ENCODE results near the gene GFRAL. TPM values are rescaled to one million over a fixed set of nuclear protein-coding genes. Genes with fewer than 3 reads are reported as not detected.

Gene GFRAL
- polyA plus RNA-seq, 1 experiment: not detected

DNA sequence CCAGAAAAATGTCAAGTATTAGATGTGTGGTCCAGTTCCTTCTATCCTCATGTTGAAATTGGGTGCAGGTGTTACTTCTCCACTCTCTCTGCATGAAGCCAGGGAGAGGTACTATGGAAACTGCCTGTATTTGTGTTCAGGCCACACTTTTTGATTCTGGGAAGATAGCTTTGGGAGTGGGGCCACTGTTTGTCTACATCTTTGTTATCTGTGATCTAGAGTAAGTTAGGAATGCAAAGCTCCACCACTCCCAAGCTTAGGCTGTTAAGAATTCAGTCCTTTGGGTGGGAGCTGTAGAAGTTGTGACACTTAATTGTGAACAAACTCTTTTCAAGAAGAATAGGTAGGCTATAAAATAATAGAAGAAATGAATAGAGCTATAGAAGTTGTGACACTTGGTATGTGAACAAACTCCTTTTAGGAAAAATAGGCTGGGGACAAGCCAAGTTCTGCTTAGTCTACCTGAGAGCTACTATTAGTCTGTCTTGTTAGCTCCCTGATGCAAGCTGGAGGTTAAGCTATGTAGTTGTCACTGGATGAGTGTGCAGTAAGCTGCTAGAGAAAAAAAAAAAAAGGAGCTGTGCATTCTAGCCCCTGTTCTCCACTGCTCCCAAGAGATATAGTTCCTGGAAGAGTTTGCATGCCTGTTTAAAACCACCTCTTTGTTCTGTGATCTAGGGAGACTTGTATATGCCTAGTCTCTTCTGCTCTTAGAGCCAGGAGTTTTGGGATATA lies 7.1 kb upstream of the GFRAL start:
- H3K27me3 ChIP-seq (ENCODE audit: control insufficient read depth, insufficient read depth, low read length): no peaks in the 10 kb centered on the region
- ChIA-PET CTCF (interaction anchor here (0.6 to 0.7 kb wide), 2 partner anchors 12 to 225 kb away, joined by 3 read pairs; no protein-coding TSS in a partner anchor), POLR2A (no interaction called here)
- TF ChIP-seq, protein P1, sequence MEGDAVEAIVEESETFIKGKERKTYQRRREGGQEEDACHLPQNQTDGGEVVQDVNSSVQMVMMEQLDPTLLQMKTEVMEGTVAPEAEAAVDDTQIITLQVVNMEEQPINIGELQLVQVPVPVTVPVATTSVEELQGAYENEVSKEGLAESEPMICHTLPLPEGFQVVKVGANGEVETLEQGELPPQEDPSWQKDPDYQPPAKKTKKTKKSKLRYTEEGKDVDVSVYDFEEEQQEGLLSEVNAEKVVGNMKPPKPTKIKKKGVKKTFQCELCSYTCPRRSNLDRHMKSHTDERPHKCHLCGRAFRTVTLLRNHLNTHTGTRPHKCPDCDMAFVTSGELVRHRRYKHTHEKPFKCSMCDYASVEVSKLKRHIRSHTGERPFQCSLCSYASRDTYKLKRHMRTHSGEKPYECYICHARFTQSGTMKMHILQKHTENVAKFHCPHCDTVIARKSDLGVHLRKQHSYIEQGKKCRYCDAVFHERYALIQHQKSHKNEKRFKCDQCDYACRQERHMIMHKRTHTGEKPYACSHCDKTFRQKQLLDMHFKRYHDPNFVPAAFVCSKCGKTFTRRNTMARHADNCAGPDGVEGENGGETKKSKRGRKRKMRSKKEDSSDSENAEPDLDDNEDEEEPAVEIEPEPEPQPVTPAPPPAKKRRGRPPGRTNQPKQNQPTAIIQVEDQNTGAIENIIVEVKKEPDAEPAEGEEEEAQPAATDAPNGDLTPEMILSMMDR (IDR thresholded peaks at IDR 0.05; ENCODE audit: low read depth, low read length): no peak
- no peaks in the 10 kb centered on the region for H3K9me3 ChIP-seq (ENCODE audit: control insufficient read depth, insufficient read depth, low read length)
- no peak for DNase-seq (ENCODE audit: low read depth, low spot score)
- no peak overlapping the region for H3K27ac ChIP-seq (ENCODE audit: low read depth, low read length)
- no peak overlapping the region for H3K4me3 ChIP-seq (ENCODE audit: low read depth, low read length)

DNA sequence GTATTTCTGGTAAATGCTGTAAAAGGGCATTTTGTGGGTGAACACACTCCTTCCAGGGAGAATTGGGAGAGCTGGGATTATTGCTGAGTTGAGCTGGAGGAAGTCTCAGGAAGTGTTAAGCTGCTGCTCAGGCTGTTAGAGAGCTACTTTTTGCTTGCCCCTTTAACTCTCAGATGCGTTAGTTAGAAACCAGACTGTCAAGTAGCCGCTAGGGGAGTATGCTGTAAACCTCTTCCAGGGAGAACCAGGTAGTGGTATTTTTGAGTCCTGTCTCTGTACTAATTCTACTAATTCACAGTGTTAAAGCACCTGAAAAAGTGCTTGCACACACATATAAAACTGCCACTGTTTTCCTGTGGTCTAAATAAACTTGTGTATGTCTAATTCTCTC lies 6.6 kb upstream of the GFRAL start:
- TF ChIP-seq, protein P1 (IDR thresholded peaks at IDR 0.05; ENCODE audit: low read depth, low read length): no peak
- Histone ChIP-seq H3K9me3 (ENCODE audit: control insufficient read depth, insufficient read depth, low read length) (no peaks in the 10 kb centered on the region), H3K27ac (ENCODE audit: low read depth, low read length) (no peak overlapping the region), H3K4me3 (ENCODE audit: low read depth, low read length) (no peak overlapping the region), H3K27me3 (ENCODE audit: control insufficient read depth, insufficient read depth, low read length) (no peaks in the 10 kb centered on the region)
- CTCF ChIA-PET: interaction anchor here (0.6 kb wide), 1 partner anchor 11 kb away, joined by 3 read pairs; no protein-coding TSS in a partner anchor
- POLR2A ChIA-PET: no interaction called here
- DNase-seq (ENCODE audit: low read depth, low spot score): no peak

- no peak for DNase-seq (ENCODE audit: low read depth, low spot score)
- H3K4me3 ChIP-seq (ENCODE audit: low read depth, low read length): no peak overlapping the region
- no peaks in the 10 kb centered on the region for H3K9me3 ChIP-seq (ENCODE audit: control insufficient read depth, insufficient read depth, low read length)
- ChIA-PET POLR2A (no interaction called here), CTCF (no interaction called here)
- no peaks in the 10 kb centered on the region for H3K27me3 ChIP-seq (ENCODE audit: control insufficient read depth, insufficient read depth, low read length)
- no peak overlapping the region for H3K27ac ChIP-seq (ENCODE audit: low read depth, low read length)
- TF ChIP-seq, protein P1 (IDR thresholded peaks at IDR 0.05; ENCODE audit: low read depth, low read length): no peak
These were observed 49.9 kb downstream of the GFRAL start for GRCh38 chr6:55377150-55377549.

DNA sequence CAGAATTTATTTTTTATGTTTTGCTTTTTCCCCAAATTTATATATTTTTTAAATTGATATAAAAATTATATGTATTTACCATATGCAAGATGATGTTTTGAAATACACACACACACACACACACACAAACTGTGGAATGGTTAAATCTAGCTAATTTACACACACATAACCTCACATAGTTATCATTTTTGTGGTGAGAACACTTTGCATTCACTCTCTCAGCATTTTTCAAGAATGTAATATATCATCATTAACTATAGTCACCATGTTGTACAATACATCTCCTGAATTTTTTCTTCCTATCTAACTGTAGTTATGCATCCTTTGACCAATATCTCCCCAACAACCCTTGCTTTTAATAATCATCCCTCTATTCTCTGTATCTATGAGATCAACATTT lies 52.2 kb downstream of the GFRAL start:
- H3K9me3 ChIP-seq (ENCODE audit: control insufficient read depth, insufficient read depth, low read length): no peaks in the 10 kb centered on the region
- POLR2A ChIA-PET: no interaction called here
- no peaks in the 10 kb centered on the region for H3K27me3 ChIP-seq (ENCODE audit: control insufficient read depth, insufficient read depth, low read length)
- no peak overlapping the region for H3K27ac ChIP-seq (ENCODE audit: low read depth, low read length)
- CTCF ChIA-PET: no interaction called here
- no peak for DNase-seq (ENCODE audit: low read depth, low spot score)
- TF ChIP-seq, protein P1 (IDR thresholded peaks at IDR 0.05; ENCODE audit: low read depth, low read length): no peak
- H3K4me3 ChIP-seq (ENCODE audit: low read depth, low read length): no peak overlapping the region

DNA sequence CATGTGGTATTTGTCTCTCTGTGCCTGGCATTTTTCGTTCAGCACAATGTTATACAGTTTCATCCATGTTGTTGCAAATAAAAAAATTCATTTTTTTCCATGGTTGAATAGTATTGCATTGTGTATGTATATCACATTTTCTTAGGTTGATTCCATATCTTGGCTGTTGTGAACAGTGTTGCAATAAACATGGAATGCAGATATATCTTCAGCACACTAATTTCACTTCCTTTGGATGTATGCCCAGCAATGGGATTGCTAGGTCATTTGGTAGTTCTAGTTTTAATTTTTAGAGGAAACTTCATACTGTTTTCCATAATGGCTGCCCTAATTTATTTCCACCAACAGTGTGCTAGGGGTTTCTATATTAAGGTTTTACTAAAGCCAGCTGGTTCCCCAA lies 52.6 kb downstream of the GFRAL start:
- CTCF ChIA-PET: no interaction called here
- Histone ChIP-seq H3K9me3 (ENCODE audit: control insufficient read depth, insufficient read depth, low read length) (no peaks in the 10 kb centered on the region), H3K27ac (ENCODE audit: low read depth, low read length) (no peak overlapping the region), H3K27me3 (ENCODE audit: control insufficient read depth, insufficient read depth, low read length) (no peaks in the 10 kb centered on the region), H3K4me3 (ENCODE audit: low read depth, low read length) (no peak overlapping the region)
- DNase-seq (ENCODE audit: low read depth, low spot score): no peak
- TF ChIP-seq, protein P1 (IDR thresholded peaks at IDR 0.05; ENCODE audit: low read depth, low read length): no peak
- POLR2A ChIA-PET: no interaction called here

All from AG04450 (cell line).